Measurements from ENCODE around the gene CD47. TPM values are rescaled to one million over a fixed set of nuclear protein-coding genes. Genes with fewer than 3 reads are reported as not detected.

The CD47 gene
- total RNA-seq, 1 donor from 2014 or later, result 190 TPM

GRCh38 chr3:108051005-108051404 lies 39.8 kb downstream of the CD47 start:
- DNase-seq (ENCODE audit: low read depth), result no peak

- DNase-seq (ENCODE audit: low read depth), result no peak
Observed at GRCh38 chr3:108047987-108048386, 42.8 kb downstream of the CD47 start.

- DNase-seq (ENCODE audit: low read depth), result no peak
Observed at GRCh38 chr3:108046247-108046646, 44.6 kb downstream of the CD47 start.

GRCh38 chr3:108044699-108045098 lies 46.1 kb downstream of the CD47 start:
- DNase-seq (ENCODE audit: low read depth), result no peak

- DNase-seq (ENCODE audit: low read depth), result no peak
Observed at GRCh38 chr3:108042300-108042699, 48.5 kb downstream of the CD47 start.

- no peak for DNase-seq (ENCODE audit: low read depth)
Observed at GRCh38 chr3:108041253-108041652, 49.6 kb downstream of the CD47 start.

- DNase-seq (ENCODE audit: low read depth), result no peak
Observed at GRCh38 chr3:108037770-108038169, 53.1 kb downstream of the CD47 start.

- DNase-seq (ENCODE audit: low read depth), result no peak
Observed at GRCh38 chr3:108036984-108037741, 53.7 kb downstream of the CD47 start.

GRCh38 chr3:108036401-108036800 lies 54.4 kb downstream of the CD47 start:
- no peak for DNase-seq (ENCODE audit: low read depth)

GRCh38 chr3:108035751-108036150 lies 55.1 kb downstream of the CD47 start:
- no peak for DNase-seq (ENCODE audit: low read depth)

GRCh38 chr3:108031895-108032294 lies 58.9 kb downstream of the CD47 start:
- peak; percentile 34 for DNase-seq (ENCODE audit: low read depth)

- no peak for DNase-seq (ENCODE audit: low read depth)
Observed at GRCh38 chr3:108030960-108031359, 59.9 kb downstream of the CD47 start.

- DNase-seq (ENCODE audit: low read depth), result no peak
Observed at GRCh38 chr3:108029466-108029865, 61.4 kb downstream of the CD47 start.

GRCh38 chr3:108028896-108029295 lies 61.9 kb downstream of the CD47 start:
- DNase-seq (ENCODE audit: low read depth), result no peak

- no peak for DNase-seq (ENCODE audit: low read depth)
Observed at GRCh38 chr3:108025177-108025576, 65.7 kb downstream of the CD47 start.

GRCh38 chr3:108024146-108024850 lies 66.5 kb downstream of the CD47 start:
- DNase-seq (ENCODE audit: low read depth), result peak; percentile 87

GRCh38 chr3:108022256-108023150 lies 68.3 kb downstream of the CD47 start:
- DNase-seq (ENCODE audit: low read depth), result peak; percentile 78

- no peak for DNase-seq (ENCODE audit: low read depth)
Observed at GRCh38 chr3:108021533-108021932, 69.3 kb downstream of the CD47 start.

- DNase-seq (ENCODE audit: low read depth), result no peak
Observed at GRCh38 chr3:108021131-108021530, 69.7 kb downstream of the CD47 start.

GRCh38 chr3:108018552-108018951 lies 72.3 kb downstream of the CD47 start:
- no peak for DNase-seq (ENCODE audit: low read depth)

- no peak for DNase-seq (ENCODE audit: low read depth)
Observed at GRCh38 chr3:108017587-108017986, 73.2 kb downstream of the CD47 start.

GRCh38 chr3:108014943-108015342 lies 75.9 kb downstream of the CD47 start:
- peak; percentile 37 for DNase-seq (ENCODE audit: low read depth)
